Measurements from ENCODE around the gene ZDHHC7. TPM values are rescaled to one million over a fixed set of nuclear protein-coding genes. Genes with fewer than 3 reads are reported as not detected.

Gene ZDHHC7, protein sequence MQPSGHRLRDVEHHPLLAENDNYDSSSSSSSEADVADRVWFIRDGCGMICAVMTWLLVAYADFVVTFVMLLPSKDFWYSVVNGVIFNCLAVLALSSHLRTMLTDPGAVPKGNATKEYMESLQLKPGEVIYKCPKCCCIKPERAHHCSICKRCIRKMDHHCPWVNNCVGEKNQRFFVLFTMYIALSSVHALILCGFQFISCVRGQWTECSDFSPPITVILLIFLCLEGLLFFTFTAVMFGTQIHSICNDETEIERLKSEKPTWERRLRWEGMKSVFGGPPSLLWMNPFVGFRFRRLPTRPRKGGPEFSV
- total RNA-seq, result 60.8 and 65.1 TPM in 2 replicates

DNA sequence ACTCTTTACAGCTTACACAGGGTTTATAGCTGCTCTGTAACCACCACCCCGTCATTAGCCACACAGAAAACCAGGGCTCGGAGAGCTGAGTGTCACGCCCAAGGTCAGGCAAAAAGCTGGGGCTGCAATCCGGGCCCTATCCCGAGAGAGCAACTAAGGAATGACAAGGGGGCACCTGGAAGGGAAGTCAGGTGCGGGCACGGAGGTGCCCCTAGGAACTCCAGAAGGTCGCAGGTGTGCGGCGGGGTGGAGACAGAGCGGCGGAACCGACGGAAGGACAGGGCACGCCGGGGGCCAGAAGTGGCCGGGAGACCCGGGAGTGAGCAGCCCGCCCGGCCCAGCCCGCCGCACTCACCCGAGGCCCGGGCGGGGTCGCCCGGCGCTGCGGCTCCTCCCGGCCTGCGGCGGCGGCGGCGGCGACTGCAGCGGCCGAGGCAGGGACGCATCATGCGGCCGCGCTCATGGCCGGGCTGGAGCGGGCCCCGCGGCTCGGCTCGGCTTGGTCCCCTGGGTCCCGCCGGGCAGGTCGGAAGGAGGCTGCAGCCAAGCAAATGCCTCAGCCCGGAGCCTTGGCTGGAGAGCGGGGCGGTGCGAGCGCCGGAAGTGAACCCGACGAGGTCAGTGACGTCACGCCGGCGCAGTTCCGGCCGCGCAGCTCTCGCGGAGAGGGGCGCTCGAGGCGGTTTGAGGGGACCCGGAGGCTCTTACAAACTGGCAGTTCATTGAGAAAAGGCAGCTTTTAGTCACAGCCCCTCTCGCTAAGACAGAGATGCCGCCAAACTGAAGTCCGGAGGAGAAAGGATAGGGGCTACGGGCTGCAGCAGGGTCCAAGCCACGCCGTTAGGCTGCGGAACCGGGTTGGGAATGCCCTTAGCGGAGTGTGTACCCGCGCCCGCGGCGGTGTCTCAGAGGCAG, at the start of gene ZDHHC7:
Gene ZDHHC7 (minus strand): TSS at position 605 of the 915 bp plus-strand sequence. CDS start 20,917 bp downstream, outside the sequence.

DNA sequence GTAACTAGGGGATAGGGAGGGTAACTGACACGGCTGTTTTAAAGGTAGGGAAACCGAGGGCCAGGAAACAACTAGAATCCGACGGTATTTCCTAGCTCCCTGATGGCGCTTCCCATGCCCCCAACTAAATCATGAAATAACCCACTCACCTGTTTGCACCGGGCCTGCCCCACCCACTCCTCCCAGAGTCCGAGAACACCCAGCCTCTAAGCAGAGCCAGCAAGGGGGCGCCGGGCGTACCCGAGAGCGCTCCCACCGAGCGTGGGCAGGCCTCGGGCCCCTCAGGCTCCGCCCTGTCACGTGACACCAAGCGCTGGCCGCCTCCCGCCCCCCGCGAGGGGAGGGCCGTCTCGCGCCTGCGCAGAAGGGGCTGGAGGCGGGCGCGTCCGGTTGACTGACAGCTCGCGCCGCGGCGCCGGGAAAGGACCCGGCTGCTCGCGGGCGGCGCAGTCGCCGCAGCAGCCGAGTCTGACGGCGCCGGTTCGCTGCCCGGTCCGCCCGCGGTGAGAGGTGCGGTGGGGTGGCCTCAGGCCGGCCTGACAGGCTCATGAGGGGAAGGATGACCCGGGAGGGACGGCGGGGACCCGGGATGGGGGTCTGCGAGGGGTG, 16.1 kb upstream of the ZDHHC7 start, which contains the start of gene KIAA0513:
Gene KIAA0513 (plus strand): TSS at position 447 of the 609 bp plus-strand sequence. CDS start 39,277 bp downstream, outside the sequence.

Other genes starting within 250 kb of the ZDHHC7 start
- gene CRISPLD2, start 191.6 kb downstream of the ZDHHC7 start, total RNA-seq, result 3.3 and 14.1 TPM in 2 replicates
- gene KIAA0513, start 16.3 kb upstream of the ZDHHC7 start, total RNA-seq, result 8.8 and 11.6 TPM in 2 replicates
- not detected in 2 replicates for gene CIBAR2, start 100.9 kb upstream of the ZDHHC7 start, total RNA-seq